PC-9 (cell line): ENCODE data around the gene GLTP. TPM values are rescaled to one million over a fixed set of nuclear protein-coding genes. Genes with fewer than 3 reads are reported as not detected.

ENCODE experiments used
- BruUV-seq: library from RNA; stranded (reverse); fragments of 400-500 nt; replicated peaks from 2 replicates; lab custom pipeline; 2021; lab: Mats Ljungman, UMichigan
- CTCF ChIA-PET: fragments of 300-600 bp; sonication (Branson Sonifier 250); formaldehyde crosslinking; loops from one replicate; lab custom pipeline; 2022; ENCODE audit warnings: antibody characterized with exemption; lab: Charles Lee
- POLR2A ChIA-PET: fragments of 300-600 bp; sonication (Branson Sonifier 250); formaldehyde crosslinking; loops from one replicate; lab custom pipeline; 2022; ENCODE audit warnings: antibody characterized with exemption; ENCODE audit not compliant: unreplicated experiment; lab: Charles Lee
- DNase-seq, 2 experiments: peaks; one replicate each; pipeline versions ENCODE4 v3.0.0 to v3.0.0-alpha.2; 2015 to 2022; ENCODE audit warnings: mixed read lengths in 1 of 2
- H2AFZ ChIP-seq: fragments of 200-600 bp; sonication (generic); 2 replicates; pipeline ENCODE4 v1.8.1; 2017; ENCODE audit warnings: antibody characterized with exemption
- H3F3A ChIP-seq: fragments of 200-600 bp; sonication (generic); 2 replicates; pipeline ENCODE4 v1.8.1; 2017; ENCODE audit warnings: antibody characterized with exemption, mild to moderate bottlenecking, low read depth; ENCODE audit not compliant: insufficient read depth
- H3K27ac ChIP-seq: fragments of 200-600 bp; sonication (generic); 2 replicates; pipeline ENCODE4 v1.6.1; 2016; ENCODE audit warnings: mixed run types
- H3K27me3 ChIP-seq: fragments of 200-600 bp; sonication (generic); 2 replicates; pipeline ENCODE4 v1.6.1; 2016; ENCODE audit warnings: low read depth, mixed run types; ENCODE audit not compliant: insufficient read depth
- H3K36me3 ChIP-seq: fragments of 200-600 bp; sonication (generic); 2 replicates; pipeline ENCODE4 v1.6.1; 2016; ENCODE audit warnings: low read depth, mixed run types
- H3K4me1 ChIP-seq: fragments of 200-600 bp; sonication (generic); replicated peaks from 2 replicates; pipeline ENCODE4 v1.6.1; 2016; ENCODE audit warnings: mixed run types; ENCODE audit not compliant: insufficient read depth
- H3K4me2 ChIP-seq: fragments of 200-600 bp; sonication (generic); 2 replicates; pipeline ENCODE4 v1.6.1; 2017; ENCODE audit warnings: mixed run types
- H3K4me3 ChIP-seq: fragments of 200-600 bp; sonication (generic); 2 replicates; pipeline ENCODE4 v1.6.1; 2016; ENCODE audit warnings: mixed run types
- H3K79me2 ChIP-seq: fragments of 200-600 bp; sonication (generic); 2 replicates; pipeline ENCODE4 v1.6.1; 2017; ENCODE audit warnings: low read depth, mixed run types
- H3K9me2 ChIP-seq: fragments of 200-600 bp; sonication (generic); 2 replicates; pipeline ENCODE4 v1.8.1; 2017; ENCODE audit warnings: mild to moderate bottlenecking; ENCODE audit not compliant: insufficient read depth
- H3K9me3 ChIP-seq: fragments of 200-600 bp; sonication (generic); 2 replicates; pipeline ENCODE4 v1.8.1; 2016; ENCODE audit warnings: low read depth; ENCODE audit not compliant: insufficient read depth
- H4K20me1 ChIP-seq: fragments of 200-600 bp; sonication (generic); 2 replicates; pipeline ENCODE4 v1.8.1; 2017; ENCODE audit not compliant: insufficient read depth
- EZH2 ChIP-seq: fragments of 200-600 bp; sonication (generic); IDR thresholded peaks from 2 replicates; pipeline ENCODE4 v1.8.0; 2017; ENCODE audit warnings: antibody characterized with exemption, low read depth
- intact Hi-C: fragments of 100-400 bp; cut with micrococcal nuclease; formaldehyde crosslinking; loops from one replicate; pipeline ENCODE4 v1.10.0; 2022; ENCODE audit not compliant: unreplicated experiment
- total RNA-seq: library from RNA; stranded (reverse); gene quantifications from 2 replicates; pipeline ENCODE4 v1.2.3, GENCODE V29; 2021
- TF ChIP-seq, protein P1 (sequence below): fragments of 200-600 bp; sonication (generic); conservative IDR thresholded peaks from 2 replicates; pipeline ENCODE4 v1.6.1; 2017; ENCODE audit warnings: mixed run types, antibody characterized with exemption, mild to moderate bottlenecking, moderate library complexity

Gene GLTP
- total RNA-seq, 1 experiment from 2014 or later: 30.3 TPM

DNA sequence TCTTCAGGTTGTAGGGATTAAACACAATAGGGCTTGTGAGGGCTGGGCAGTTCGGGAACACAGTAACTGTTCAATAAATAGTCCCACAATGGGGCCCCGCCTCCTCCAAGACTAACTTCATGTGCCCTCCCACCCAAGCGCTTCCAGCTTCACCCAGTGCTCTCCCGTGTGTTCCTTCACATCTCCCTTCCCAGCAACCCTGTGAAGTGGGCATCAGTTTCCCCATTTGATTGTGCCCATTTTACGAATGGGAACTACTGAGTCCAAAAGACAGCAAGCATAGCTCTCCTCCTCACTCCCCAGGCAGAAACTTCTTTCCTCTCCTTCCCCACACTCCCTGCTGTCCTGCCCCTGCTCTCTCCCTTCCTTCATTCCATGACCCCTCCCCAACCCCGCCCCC lies 40.9 kb downstream of the GLTP start:
- Histone ChIP-seq H3K9me3 (no peaks in the 10 kb centered on the region), H3F3A (peaks cover 23% of the 10 kb centered on the region; the same call in 1 of the 2 replicates), H2AFZ (no peak overlapping the region), H3K4me1 (peaks cover 30% of the 10 kb centered on the region), H3K27me3 (no peaks in the 10 kb centered on the region), H3K9me2 (no peaks in the 10 kb centered on the region), H3K27ac (no peak overlapping the region), H4K20me1 (no peaks in the 10 kb centered on the region), H3K4me3 (no peak overlapping the region), H3K79me2 (no peaks in the 10 kb centered on the region), H3K36me3 (no peaks in the 10 kb centered on the region), H3K4me2 (no peak overlapping the region)
- intact Hi-C loops: no loop called here
- DNase-seq: no peak
- ChIA-PET POLR2A (no interaction called here), CTCF (interaction anchor here (0.7 kb wide), 1 partner anchor 31 kb away, joined by 3 read pairs; no protein-coding TSS in a partner anchor)
- no peak for TF ChIP-seq EZH2
- TF ChIP-seq, protein P1, sequence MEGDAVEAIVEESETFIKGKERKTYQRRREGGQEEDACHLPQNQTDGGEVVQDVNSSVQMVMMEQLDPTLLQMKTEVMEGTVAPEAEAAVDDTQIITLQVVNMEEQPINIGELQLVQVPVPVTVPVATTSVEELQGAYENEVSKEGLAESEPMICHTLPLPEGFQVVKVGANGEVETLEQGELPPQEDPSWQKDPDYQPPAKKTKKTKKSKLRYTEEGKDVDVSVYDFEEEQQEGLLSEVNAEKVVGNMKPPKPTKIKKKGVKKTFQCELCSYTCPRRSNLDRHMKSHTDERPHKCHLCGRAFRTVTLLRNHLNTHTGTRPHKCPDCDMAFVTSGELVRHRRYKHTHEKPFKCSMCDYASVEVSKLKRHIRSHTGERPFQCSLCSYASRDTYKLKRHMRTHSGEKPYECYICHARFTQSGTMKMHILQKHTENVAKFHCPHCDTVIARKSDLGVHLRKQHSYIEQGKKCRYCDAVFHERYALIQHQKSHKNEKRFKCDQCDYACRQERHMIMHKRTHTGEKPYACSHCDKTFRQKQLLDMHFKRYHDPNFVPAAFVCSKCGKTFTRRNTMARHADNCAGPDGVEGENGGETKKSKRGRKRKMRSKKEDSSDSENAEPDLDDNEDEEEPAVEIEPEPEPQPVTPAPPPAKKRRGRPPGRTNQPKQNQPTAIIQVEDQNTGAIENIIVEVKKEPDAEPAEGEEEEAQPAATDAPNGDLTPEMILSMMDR: no peak
- no TSS peak for BruUV-seq

DNA sequence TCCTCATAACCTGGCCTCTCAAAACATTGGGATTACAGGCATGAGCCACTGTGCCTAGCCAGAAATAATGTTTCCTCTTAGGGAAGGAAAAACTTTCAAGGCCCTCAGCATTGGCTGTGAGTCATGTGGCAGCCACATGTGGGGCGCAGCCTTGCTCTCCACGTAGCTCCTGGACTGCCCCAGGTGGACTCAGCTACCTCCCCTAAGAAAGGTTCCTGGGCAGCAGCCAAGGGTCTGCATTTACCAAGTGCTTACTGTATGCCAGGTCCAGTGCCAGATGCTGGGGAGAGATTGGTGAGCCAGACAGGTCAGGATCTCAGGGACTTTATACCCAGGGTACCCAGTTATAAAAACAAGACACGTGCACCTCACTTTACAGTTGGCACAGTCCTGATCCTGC lies 43.4 kb downstream of the GLTP start:
- Histone ChIP-seq H2AFZ (no peak overlapping the region), H3F3A (peaks cover 18% of the 10 kb centered on the region; the same call in 1 of the 2 replicates), H3K9me3 (no peaks in the 10 kb centered on the region), H4K20me1 (no peaks in the 10 kb centered on the region), H3K79me2 (no peaks in the 10 kb centered on the region), H3K4me3 (no peak overlapping the region), H3K27ac (no peak overlapping the region), H3K4me2 (no peak overlapping the region), H3K27me3 (no peaks in the 10 kb centered on the region), H3K4me1 (peaks cover 30% of the 10 kb centered on the region), H3K9me2 (no peaks in the 10 kb centered on the region), H3K36me3 (no peaks in the 10 kb centered on the region)
- TF ChIP-seq EZH2: no peak
- TF ChIP-seq, protein P1: no peak
- intact Hi-C loops: no loop called here
- BruUV-seq: no TSS peak
- CTCF ChIA-PET: no interaction called here
- no peak for DNase-seq
- POLR2A ChIA-PET: no interaction called here

DNA sequence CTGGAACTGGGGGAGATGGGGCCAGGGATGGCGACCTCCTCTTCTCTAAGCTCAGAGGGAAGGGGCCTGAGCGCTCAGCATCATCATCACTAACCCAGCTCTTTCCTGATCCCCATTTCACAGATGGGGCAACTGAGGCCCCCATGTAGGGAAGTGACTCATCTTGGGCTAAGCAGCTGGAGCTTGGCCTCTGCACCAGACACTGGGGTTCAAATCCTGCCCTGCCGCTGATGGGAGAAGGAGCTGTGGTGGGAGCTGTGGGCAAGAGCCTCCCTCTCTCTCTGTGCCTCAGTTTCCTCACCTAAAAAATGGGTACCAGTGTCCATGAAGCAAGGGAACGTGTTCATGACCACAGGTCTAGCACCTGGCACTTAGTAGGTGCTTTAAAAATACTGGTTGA lies 44.5 kb downstream of the GLTP start:
- Histone ChIP-seq H3K4me3 (no peak overlapping the region), H3K27ac (no peak overlapping the region), H3K9me2 (no peaks in the 10 kb centered on the region), H3K4me1 (peaks cover 30% of the 10 kb centered on the region), H2AFZ (no peak overlapping the region), H3K9me3 (no peaks in the 10 kb centered on the region), H3F3A (peaks cover 18% of the 10 kb centered on the region; the same call in 1 of the 2 replicates), H3K4me2 (no peak overlapping the region), H3K79me2 (no peaks in the 10 kb centered on the region), H3K36me3 (no peaks in the 10 kb centered on the region), H3K27me3 (no peaks in the 10 kb centered on the region), H4K20me1 (no peaks in the 10 kb centered on the region)
- BruUV-seq: no TSS peak
- TF ChIP-seq, protein P1: no peak
- no peak for TF ChIP-seq EZH2
- no peak for DNase-seq
- intact Hi-C loops: no loop called here
- ChIA-PET CTCF (no interaction called here), POLR2A (no interaction called here)
